ENCODE data around the gene NCOR1.
A peak's percentile ranks its signal among the peaks of the same experiment; 100 is the strongest.
"Not testable (repeated sequence)": the region's sequence is repeated elsewhere in the genome, so short reads cannot be mapped to it uniquely, and the experiment has no call there.

The NCOR1 gene

GRCh38 chr17:16145319-16145890, 69.9 kb downstream of the NCOR1 start:
- not testable (repeated sequence) for DNase-seq

GRCh38 chr17:16141685-16142084, 73.6 kb downstream of the NCOR1 start:
- no peak for DNase-seq

DNA sequence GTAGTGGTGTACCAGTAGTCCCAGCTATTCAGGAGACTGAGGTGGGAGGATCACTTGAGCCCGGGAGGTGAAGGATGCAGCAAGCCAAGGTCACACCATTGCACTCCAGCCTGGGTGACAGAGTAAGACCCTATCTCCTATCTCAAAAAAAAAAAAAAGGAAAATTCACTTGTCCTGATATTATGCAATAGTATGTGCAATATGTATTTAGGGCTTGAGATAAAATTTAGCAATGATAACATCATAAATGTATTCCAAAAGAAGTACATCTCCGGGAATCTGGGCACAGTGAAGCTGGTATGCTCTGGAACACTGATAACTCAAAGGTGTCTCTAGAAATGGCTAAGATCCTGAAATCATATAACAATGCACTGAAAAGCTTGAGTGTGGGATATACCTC, 74.5 kb downstream of the NCOR1 start:
- DNase-seq = no peak

DNA sequence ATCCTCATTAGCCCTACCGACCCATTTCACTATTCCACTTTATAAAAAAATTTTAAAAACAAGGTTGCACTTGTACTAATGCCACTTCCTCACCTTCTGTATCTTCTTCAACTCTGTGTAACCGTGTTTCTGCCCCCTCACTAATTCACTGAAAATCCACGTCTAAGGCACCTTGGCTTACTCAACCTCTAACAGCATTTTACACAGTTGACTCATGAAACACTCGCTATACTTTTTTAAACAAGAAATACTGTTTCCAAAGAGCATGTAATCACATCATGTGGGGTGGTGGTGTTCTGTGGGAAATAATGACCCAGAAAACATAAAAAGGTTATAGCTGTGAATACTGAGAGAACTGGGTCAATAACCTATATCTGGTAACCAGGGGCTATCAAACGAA, 79.9 kb downstream of the NCOR1 start:
- no peak for DNase-seq

DNA sequence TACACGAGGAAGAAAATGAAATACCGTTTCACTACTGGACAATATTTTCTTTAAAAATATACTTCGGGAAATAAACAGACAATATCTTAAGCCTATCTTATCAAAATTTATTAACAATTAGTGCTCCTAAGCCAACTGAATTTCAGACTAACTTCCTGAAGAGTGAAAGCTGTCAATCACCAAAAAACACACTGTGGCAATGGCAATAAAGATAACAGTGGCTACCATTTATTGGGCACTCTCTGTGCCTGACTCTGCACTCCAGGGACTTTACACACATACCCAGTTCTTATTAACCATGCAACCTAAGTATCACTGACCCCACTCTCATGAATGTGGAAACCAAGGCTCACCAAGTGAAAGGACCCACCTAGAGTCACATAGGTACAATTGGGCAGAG, 83.7 kb downstream of the NCOR1 start:
- DNase-seq = no peak

- no peak for DNase-seq
Observed at GRCh38 chr17:16129441-16130205, 85.7 kb downstream of the NCOR1 start.

DNA sequence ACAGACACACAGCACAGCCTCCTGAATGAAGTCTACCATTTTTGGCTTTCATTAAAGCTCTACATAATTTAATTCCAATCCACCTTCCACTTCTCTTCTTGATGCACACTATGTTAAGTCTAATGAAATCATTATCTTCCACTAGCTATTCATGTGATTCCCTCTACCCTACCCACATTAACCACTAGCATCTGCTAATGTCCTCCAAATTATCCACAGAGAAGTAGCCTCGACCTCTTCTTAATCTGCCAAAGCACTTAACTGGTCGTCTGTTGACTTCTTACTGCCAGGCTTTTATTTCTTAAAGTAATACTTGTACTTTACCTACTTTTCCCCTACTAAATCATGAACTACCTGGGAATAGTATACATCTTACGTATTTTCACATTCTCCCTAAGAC, 91.8 kb downstream of the NCOR1 start:
- DNase-seq = no peak

DNA sequence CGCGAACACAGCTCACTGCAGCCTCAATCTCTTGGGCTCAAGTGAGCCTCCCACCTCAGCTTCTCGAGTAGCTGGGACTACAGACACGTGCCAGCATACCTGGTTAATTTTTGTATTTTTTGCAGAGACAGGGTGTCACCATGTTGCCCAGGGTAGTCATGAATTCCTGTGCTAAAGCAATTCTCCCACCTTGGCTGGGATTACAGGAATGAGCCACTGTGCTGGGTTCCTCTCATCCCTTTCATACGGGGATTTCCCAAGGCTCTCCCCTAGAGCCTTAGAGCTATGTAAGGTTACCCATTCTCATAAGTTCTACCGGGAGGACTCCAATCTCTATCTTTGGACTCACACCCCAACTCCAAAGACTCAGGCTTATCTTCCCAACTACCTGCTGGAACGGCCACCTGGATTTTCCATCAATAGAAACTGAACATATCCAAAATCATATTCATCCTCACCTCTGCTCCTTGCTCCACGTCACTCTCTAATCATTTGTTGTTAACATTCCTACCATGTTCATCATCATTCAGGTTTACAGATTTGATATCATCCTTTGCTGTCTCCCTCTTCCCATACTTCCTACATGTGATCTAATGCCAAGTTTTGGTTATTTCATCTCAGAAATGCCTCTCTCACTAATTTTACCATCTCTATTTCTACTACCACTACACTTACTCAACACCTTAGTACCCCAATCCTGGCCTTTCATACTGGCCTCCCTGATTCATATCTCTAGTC, 92.5 kb downstream of the NCOR1 start:
- DNase-seq = no peak

- DNase-seq = no peak
Observed at GRCh38 chr17:16121915-16122314, 93.4 kb downstream of the NCOR1 start.

DNA sequence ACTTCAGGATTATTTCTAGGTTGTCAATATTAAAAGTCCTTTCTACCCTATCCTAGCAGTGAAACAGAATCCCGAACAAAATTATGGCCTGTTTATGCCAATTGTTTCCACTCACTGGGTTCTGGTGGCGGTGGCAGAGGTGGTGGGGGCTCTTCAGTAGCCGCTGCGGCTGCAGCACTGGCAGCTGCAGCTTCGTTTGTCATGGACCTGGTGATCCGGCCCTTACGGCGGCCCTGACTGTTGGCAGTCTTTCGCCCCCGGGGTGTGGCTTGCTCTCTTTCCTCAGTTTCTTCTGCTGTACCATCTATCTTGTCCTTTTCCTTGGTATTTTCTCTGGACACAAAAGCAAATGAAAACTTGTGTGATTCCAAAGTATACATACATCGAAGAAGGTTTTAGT, 94.4 kb downstream of the NCOR1 start:
- no peak for DNase-seq

DNA sequence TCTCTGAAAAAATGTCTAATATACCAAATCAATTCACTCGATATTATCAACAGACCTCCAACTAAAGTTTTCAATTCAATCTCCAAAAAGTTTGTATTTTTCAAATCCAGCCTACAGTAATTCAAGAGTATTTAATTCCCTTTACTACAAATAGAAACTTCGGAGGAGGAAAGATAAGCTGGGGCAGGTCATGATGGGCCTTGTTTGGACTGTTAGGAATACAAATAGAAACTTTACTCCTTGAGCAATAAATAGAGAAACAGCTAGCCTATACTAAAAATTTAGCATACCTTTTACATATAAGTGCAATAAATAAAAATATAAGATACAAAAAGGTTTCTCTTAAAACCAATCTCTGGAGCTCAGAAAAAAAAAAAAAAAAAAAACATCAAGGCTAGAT, 98.2 kb downstream of the NCOR1 start:
- no peak for DNase-seq

- DNase-seq = not testable (repeated sequence)
Observed at GRCh38 chr17:16115077-16115698, 100.1 kb downstream of the NCOR1 start.

DNA sequence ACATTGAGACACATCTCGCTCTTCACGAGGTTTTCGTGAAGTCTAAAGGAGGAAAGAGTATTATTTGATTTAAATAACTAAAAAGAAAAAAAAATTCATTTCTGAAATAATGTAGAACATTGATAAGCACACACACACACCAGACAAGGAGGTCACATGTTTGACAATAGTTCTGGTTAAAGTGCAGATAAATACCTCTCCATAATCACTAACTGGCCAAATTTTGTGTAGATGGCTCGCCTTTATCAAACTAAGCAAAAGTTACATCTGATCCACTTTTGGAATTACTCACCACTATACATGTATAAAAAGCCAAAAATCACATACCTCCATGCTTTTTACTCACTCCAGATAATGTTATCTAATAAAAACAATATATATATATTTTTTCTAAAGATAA, 106.5 kb downstream of the NCOR1 start:
- DNase-seq = no peak

- DNase-seq = no peak
Observed at GRCh38 chr17:16108386-16108785, 106.9 kb downstream of the NCOR1 start.

- DNase-seq = no peak
Observed at GRCh38 chr17:16107165-16107770, 108.1 kb downstream of the NCOR1 start.

GRCh38 chr17:16106161-16106891, 109.0 kb downstream of the NCOR1 start:
- DNase-seq = no peak

DNA sequence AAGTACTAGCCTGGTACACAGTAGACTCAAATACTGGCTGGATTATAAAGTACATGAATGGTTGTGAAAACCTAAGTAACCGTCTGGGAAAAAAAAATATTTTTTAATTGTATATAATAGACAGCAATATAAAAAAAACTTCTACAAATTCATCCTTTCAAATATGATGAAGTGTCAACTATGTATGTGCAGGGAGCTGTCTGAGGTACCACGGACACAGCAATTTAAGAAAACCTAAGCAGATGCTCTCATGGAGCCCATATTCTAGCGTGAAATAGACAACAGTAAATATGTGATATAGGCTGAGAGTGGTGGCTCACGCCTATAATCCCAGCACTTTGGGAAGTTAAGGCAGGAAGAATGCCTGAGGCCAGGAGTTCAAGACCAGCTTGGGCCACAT, 111.1 kb downstream of the NCOR1 start:
- no peak for DNase-seq

- DNase-seq = no peak
Observed at GRCh38 chr17:16101440-16101839, 113.9 kb downstream of the NCOR1 start.

GRCh38 chr17:16100737-16101400, 114.5 kb downstream of the NCOR1 start:
- no peak for DNase-seq

DNA sequence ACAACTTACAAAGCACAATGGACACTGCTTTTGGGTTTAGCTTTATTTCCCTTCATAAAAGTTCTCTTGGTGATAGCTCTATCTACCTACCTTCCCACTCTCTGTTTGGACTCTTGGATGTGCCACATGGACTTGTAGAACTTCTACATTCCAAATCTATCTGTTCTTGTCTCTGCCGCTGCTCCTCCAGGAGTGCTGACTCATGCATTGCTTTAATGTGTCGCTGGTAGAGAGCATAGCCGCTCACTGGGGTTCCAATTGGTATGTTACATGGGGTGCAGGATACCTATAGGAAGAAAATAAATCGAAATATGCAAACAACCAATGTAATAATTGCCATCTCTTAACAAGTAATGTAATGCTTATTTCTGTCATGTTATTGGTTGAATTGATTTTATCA, 123.6 kb downstream of the NCOR1 start:
- DNase-seq = no peak

GRCh38 chr17:16086957-16087356, 128.4 kb downstream of the NCOR1 start:
- peak in 1 of 2 experiments; percentile 12 for DNase-seq
